Stimulated activated CD8-positive, alpha-beta memory T cell treated with anti-CD3 and anti-CD28 coated beads, Interleukin-12 subunit alpha, Interleukin-12 subunit beta, amount 100 ng/mL, for 1 hour (primary cell): ENCODE measurements around the gene MEAK7.

ENCODE experiments used
- DNase-seq: peaks from one replicate; pipeline ENCODE4 v3.0.0-alpha.2; 2020; ENCODE audit warnings: low read depth

The MEAK7 gene

DNA sequence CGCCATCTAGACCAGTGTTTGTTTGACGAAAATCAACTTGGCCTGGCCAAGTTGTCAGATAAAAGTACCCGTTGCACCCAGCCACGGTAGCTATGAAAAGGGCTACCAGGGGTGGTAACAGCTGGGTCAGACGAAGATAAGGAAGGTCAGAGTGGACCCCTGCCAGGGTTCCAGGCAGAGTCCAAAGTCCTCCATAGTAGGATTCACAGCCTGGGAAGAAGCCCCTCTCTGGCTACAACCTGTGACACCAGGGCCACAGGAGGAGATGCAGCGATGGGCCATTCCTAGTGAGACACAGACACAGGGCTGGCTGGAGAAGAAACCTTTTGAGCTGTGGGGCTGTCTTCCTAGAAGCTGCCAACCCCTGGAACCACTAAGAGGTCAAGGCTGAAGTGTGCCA lies 39.3 kb downstream of the MEAK7 start:
- no peak for DNase-seq

- DNase-seq, result no peak
These were observed 40.3 kb downstream of the MEAK7 start for GRCh38 chr16:84464116-84464515.

DNA sequence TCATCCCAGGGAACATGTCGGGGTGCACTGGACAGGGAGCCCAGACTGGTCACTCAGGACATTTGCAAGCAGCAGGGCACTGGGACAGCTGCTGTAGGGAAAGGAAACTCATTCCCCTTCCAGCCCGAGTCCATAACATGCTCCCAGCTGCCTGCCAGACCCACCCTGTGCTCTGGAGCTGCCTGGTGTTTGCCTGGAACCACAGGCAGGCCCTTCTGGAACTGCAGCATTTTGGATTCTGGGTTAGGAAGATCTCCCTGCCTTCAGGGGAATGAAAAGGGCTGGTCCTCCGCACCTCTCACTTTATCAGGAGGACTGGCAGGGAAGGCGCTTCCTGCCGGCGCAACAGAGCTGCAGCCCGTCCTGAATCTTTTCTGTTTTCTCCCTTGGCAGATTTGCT lies 41.2 kb downstream of the MEAK7 start:
- DNase-seq, result no peak

GRCh38 chr16:84462296-84463210 lies 41.9 kb downstream of the MEAK7 start:
- DNase-seq, result no peak

DNA sequence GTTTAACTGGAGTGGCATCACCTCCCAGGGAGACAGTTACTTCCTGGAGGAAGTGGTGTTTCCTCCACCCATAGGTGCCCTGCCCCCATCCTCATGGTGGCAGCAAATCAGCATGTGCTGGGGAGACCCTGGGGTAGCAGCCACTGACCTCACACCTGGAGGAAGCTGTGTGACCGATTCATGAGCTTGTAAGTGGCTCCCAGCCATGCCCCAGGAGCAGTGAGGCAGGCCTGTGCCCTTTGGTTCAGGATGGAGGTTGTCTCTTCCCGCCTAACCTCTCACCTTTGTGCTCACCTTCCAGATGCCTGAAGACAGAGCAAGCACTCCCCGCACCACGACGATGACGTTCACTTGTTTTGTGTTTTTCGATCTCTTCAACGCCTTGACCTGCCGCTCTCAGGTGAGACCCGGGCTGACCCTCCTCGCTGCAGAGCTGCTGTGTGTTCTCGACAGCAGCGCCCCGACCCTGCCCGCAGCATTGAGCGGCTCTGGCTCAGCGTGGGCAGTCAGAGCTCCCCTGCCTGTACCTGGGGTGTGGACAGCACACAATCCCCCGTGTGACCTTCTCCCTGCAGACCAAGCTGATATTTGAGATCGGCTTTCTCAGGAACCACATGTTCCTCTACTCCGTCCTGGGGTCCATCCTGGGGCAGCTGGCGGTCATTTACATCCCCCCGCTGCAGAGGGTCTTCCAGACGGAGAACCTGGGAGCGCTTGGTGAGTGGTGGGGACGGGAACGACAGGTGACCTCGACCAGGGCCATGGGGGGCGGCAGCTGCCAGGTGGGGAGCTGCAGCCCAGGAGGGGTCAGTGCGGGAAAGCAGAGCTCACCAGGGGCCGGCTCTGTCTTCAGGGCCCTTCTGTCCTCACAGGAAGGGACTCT lies 42.8 kb downstream of the MEAK7 start:
- DNase-seq, result no peak

- DNase-seq, result no peak
These were observed 43.4 kb downstream of the MEAK7 start for GRCh38 chr16:84461029-84461412.

- DNase-seq, result no peak
These were observed 43.9 kb downstream of the MEAK7 start for GRCh38 chr16:84460406-84461028.

DNA sequence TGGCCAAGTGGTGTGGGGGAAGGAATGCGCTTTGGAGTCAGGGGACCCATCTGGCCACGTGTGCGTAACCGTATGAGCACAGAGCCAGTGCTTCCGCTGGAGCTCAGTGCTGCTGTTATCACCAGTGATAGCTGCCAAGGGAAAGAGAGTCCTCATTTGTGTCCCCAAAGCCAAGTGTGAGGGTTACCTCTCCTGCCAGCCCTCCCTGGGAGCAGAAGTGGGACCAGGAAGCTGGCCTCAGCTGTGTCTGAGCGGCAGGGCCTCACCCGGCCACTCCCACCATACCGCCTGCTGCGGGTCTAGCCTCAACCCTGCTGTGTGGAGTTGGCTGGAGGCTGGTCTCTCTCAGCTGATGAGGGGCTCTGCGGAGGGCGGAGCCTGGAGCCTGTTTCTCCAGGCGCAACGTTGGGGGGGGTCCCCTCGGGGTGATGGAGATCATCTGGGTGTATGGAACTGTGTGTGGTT lies 44.5 kb downstream of the MEAK7 start:
- no peak for DNase-seq

GRCh38 chr16:84459533-84459894 lies 44.9 kb downstream of the MEAK7 start:
- no peak for DNase-seq

- DNase-seq, result no peak
These were observed 45.6 kb downstream of the MEAK7 start for GRCh38 chr16:84458606-84459532.

GRCh38 chr16:84455031-84455430 lies 49.4 kb downstream of the MEAK7 start:
- DNase-seq, result no peak
